Measurements from ENCODE around the gene C2CD4B.

The C2CD4B gene

GRCh38 chr15:62138124-62138523 lies 27.0 kb downstream of the C2CD4B start:
- no peak for DNase-seq

GRCh38 chr15:62136911-62137865 lies 27.9 kb downstream of the C2CD4B start:
- DNase-seq: no peak
- H3K4me3 ChIP-seq (ENCODE audit: low read depth, low read length): no peak overlapping the region
- H3K4me1 ChIP-seq: peaks cover 9% of the 10 kb centered on the region
- no peaks in the 10 kb centered on the region for H3K9me3 ChIP-seq
- H3K27me3 ChIP-seq: no peaks in the 10 kb centered on the region
- no peak for TF ChIP-seq CTCF (IDR thresholded peaks at IDR 0.05; ENCODE audit: low read depth, low read length)
- H3K36me3 ChIP-seq: no peaks in the 10 kb centered on the region

More at GRCh38 chr15:62138124-62138523, 27.0 kb downstream of the C2CD4B start:
- H3K36me3 ChIP-seq: no peaks in the 10 kb centered on the region
- TF ChIP-seq CTCF (IDR thresholded peaks at IDR 0.05; ENCODE audit: low read depth, low read length): no peak
- H3K4me3 ChIP-seq (ENCODE audit: low read depth, low read length): no peak overlapping the region
- H3K27me3 ChIP-seq: no peaks in the 10 kb centered on the region
- H3K4me1 ChIP-seq: peaks cover 12% of the 10 kb centered on the region
- H3K9me3 ChIP-seq: no peaks in the 10 kb centered on the region

- DNase-seq: no peak
- H3K9me3 ChIP-seq: no peaks in the 10 kb centered on the region
- peaks cover 2% of the 10 kb centered on the region; the same call in 1 of the 2 replicates for H3K4me1 ChIP-seq
- H3K27me3 ChIP-seq: no peaks in the 10 kb centered on the region
- TF ChIP-seq CTCF (IDR thresholded peaks at IDR 0.05; ENCODE audit: low read depth, low read length): no peak
- no peak overlapping the region for H3K4me3 ChIP-seq (ENCODE audit: low read depth, low read length)
- H3K36me3 ChIP-seq: no peaks in the 10 kb centered on the region
Measured at GRCh38 chr15:62135532-62136134, 29.5 kb downstream of the C2CD4B start.

GRCh38 chr15:62133141-62133540 lies 31.9 kb downstream of the C2CD4B start:
- no peak for TF ChIP-seq CTCF (IDR thresholded peaks at IDR 0.05; ENCODE audit: low read depth, low read length)
- Histone ChIP-seq H3K4me3 (ENCODE audit: low read depth, low read length) (no peak overlapping the region), H3K4me1 (peaks cover 2% of the 10 kb centered on the region; the same call in 1 of the 2 replicates), H3K9me3 (no peaks in the 10 kb centered on the region), H3K36me3 (no peaks in the 10 kb centered on the region), H3K27me3 (no peaks in the 10 kb centered on the region)
- DNase-seq: no peak

- Histone ChIP-seq H3K4me3 (ENCODE audit: low read depth, low read length) (no peak overlapping the region), H3K27me3 (no peaks in the 10 kb centered on the region), H3K36me3 (no peaks in the 10 kb centered on the region), H3K4me1 (peaks cover 12% of the 10 kb centered on the region), H3K9me3 (no peaks in the 10 kb centered on the region)
- DNase-seq: no peak
- TF ChIP-seq CTCF (IDR thresholded peaks at IDR 0.05; ENCODE audit: low read depth, low read length): no peak
Measured at GRCh38 chr15:62128916-62129315, 36.2 kb downstream of the C2CD4B start.

- H3K9me3 ChIP-seq: no peaks in the 10 kb centered on the region
- TF ChIP-seq CTCF (IDR thresholded peaks at IDR 0.05; ENCODE audit: low read depth, low read length): no peak
- no peaks in the 10 kb centered on the region for H3K27me3 ChIP-seq
- no peaks in the 10 kb centered on the region for H3K36me3 ChIP-seq
- DNase-seq: no peak
- peaks cover 12% of the 10 kb centered on the region for H3K4me1 ChIP-seq
- H3K4me3 ChIP-seq (ENCODE audit: low read depth, low read length): no peak overlapping the region
Measured at GRCh38 chr15:62126364-62126763, 38.7 kb downstream of the C2CD4B start.

Data from BE2C (cell line).